H4 (cell line): ENCODE results near the gene TTLL11. TPM values are rescaled to one million over a fixed set of nuclear protein-coding genes. Genes with fewer than 3 reads are reported as not detected.

Experiments
- DNase-seq: peaks from one replicate; pipeline ENCODE4 v3.0.0-alpha.2; 2015; ENCODE audit warnings: low spot score
- total RNA-seq: library from RNA; depleted of rRNA; stranded (reverse); fragments of >200 nt; shearing (Covaris generic); gene quantifications from 2 replicates; pipeline ENCODE4 v1.2.3, GENCODE V29; 2014

The TTLL11 gene
- total RNA-seq, 1 experiment from 2014 or later = 2.0 TPM

DNA sequence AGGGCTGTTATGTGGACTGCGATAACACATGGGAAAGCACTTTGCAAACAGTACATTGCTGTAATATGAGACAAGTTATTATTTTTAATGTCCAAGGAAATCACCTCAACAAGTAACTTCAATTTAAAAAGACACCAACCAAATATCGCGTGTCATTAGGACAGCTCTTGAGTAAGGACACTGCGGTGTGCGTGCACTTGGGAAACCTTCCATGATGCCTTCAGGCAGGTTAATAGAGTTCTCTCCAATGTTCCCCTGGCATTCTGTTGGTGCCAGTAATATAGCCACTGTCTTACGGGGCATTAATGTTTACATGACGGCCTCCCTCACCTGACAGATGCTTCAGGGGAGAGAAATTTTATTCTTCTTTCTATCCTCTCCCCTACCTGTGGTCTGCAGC lies 42.9 kb downstream of the TTLL11 start:
- no peak for DNase-seq

DNA sequence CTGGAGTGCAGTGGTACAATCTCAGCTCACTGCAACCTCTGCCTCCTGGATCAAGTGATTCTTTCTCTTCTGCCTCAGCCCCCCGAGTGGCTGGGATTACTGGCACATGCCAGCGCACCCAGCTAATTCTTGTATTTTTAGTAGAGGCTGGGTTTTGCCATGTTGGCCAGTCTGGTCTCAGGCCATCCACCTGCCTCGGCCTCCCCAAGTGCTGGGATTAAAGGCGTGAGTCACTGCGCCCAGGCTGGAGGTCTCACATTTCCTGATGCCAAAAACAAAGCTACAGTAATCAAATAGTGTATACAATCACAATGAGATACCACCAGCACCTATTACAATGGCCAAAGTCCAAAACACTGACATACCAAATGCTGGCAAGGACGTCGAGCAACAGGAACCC lies 51.1 kb downstream of the TTLL11 start:
- no peak for DNase-seq

DNA sequence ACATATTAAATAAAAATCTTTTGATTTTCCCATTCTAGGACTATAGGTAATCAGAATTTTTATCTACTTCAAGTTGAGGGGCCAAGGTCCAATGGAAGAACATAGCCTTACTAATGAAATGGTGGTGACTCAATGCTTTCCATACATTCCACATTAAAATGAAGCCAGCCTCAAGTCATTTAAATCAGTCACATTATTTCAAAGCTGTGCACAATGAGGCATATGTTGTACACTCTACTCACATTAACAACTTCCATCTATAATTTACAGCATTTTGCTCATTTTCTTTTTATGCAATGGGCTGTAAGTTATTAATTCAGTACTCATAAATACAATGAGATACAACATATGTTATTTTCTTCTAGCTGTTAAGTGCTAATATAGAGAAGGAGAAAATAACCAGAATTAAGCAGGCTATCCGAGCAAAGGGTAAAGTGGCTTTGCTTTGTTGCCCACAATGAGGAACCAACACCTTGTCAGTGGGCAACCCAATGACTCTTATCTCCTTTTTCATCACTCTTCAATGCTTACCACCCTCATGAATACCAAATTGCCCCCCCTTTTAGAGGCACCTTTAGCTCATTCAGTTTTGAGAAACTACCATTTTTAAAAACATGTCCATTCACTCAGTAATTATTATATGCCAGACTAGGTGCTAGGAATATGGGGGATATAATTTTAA lies 52.4 kb downstream of the TTLL11 start:
- no peak for DNase-seq

DNA sequence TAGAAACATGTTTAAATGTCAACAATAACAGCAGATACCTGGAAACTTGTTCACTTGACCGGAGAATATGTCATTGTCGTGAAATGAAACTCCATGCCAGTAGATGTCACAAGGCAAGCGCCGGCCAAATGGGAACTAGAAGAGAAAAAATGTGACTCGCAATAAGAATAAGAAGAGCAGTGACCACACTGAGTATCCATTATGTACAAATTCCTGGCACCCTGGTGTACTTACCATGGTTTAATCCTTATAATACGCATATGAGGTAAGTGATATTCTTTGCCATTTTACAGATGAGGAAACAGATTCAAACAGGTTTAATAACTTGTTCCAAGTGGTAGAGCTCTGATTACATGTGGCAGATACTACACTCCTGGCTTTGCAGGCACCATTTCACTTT lies 53.9 kb downstream of the TTLL11 start:
- DNase-seq = no peak

DNA sequence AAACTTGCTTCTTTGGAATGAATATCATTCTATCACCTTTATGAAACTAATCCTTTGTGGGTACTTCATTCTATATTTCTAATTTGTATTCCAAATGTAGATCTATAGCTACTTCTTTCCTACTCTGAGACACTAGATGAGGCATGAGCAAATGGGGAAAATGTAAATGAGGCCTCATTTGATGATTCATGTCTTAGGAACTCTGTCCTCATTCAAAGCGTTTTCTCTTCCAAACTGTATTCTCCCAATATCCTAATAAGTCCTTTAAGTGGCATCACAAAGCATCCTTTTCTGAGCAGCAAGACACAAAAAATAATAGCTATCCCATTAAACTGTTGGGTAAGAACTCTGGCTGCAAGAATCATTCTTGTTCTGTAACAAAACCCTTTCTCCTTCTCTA lies 56.1 kb downstream of the TTLL11 start:
- DNase-seq = no peak

DNA sequence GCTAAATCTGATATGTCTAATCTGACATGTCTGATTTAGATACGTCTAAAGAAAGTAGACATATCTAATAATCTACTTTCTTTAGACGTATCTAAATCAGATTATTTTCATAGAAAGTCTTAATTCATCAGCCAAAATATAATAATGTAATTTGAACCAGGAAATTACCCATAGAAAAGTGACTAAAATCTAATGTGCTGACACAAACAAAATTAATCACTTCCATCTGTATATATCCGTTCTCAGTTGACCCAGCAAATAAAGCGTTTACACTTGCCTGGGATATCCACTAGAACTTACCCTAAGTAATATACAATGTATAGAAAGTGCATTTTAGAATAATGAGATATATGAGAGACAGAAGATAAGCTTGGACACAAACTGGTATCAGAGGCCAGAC lies 56.7 kb downstream of the TTLL11 start:
- no peak for DNase-seq

DNA sequence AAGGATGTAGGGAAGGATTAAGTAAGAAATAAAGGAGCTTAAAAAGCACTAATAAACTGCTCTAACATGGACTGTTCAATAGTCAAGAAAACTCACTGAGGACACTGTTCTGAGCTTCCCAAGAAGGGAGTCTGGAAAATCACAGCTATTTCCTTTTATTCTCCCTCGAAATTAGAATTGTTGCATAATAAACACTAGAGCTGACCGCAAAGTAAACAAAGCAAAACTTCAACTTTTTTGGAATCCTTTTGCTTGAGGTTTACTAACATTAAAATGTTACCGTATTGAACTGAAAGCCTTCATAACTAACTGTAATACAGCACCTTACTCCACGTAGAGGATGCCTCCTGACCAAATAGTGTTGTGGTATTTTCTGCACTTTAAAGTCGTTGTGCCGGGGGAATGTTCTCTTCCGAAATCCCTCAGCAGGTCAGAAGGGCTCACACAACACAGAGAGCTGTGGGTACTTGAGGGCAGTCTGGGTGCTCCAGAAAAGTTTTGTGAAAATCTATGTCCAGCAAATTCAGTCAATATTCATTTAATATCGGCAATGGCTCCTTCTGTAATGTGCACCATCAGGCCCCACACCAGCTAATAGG lies 59.2 kb downstream of the TTLL11 start:
- DNase-seq = no peak

DNA sequence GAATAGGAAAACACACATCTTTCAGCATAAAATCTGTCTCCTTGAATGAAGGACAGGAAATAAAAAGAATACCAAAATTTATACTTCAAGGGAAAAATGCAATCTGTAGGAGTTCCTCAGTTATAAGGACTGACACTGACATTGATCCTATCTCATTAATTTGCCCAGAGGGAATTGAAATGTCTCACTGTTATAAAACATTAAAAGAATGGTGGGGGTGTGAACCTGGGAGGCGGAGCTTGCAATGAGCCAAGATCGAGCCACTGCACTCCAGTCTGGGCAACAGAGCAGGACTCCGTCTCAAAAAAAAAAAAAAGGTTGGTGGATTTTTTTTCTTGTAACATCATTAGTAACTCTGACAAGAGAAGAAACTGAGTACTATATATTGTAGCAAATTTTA lies 60.8 kb downstream of the TTLL11 start:
- DNase-seq = no peak

DNA sequence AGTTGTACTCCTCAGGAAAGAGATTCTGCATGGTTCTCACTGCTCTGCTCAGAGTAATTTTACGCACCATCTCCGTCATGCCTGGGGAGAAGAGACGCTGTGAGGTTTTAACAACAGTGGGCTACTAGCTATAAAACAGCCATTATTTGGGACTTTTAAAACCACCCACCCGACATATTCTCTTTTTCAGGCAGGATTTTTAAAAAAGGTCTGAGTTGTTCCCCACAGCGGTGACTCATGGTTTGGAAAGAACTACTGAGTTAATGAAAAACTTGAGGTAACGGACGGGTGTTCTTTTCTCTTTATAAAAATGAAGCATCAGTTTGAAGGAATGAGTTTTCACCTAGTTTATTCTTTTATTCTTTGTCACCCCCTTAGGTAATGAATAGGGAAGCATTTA lies 61.3 kb downstream of the TTLL11 start:
- no peak for DNase-seq

DNA sequence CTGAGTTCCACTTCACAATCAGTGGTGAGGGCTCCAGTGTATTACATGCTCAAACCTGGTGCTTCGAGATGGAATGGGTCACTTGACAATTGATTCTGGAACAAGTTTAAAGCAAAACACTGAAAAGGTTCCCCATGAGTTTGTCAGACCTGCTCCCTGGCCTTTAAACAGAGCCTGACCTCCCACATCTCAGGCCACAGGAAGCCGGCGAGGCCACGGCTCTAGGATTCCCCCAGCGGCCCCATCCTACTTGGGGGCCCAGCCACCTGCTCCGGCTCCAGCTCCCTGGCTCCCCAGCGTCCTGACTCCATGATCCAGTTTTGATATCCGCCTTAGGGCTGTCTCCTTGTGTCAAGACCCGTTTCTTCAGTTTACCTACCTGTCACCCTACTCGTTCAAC lies 62.0 kb downstream of the TTLL11 start:
- no peak for DNase-seq

DNA sequence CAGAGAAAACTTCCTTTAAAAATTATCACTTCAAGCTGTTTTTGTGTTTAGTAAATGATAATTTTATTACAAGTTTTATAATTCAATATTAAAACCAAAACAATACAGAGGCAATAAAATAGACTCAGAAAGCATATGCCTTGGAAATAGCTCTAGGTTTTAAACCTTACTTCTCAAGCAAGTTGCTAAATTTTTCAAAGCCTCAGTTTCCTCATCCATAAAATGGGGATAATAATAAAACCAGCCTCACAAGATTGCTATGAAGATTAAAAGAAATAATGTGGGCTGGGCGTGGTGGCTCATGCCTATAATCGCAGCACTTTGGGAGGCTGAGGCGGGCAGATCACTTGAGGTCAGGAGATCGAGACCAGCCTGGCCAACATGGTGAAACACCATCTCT lies 62.8 kb downstream of the TTLL11 start:
- DNase-seq = no peak

DNA sequence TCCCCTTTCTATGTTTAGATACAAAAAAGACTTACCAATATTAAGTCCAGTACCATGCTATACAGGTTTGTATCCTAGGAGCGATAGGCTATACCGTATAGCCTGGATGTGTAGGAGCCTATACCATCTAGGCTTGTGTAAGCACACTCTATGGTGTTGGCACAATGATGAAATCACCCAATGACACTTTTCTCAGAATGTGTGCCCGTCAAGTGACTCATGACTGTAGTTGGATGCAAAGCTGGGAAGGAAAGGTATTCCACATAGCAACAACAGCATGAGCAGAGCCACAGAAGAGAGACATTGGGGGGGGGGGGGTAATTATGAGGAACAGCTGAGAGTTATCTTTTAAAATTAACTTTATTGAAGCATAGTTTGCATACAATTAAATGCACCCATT lies 63.2 kb downstream of the TTLL11 start:
- no peak for DNase-seq

DNA sequence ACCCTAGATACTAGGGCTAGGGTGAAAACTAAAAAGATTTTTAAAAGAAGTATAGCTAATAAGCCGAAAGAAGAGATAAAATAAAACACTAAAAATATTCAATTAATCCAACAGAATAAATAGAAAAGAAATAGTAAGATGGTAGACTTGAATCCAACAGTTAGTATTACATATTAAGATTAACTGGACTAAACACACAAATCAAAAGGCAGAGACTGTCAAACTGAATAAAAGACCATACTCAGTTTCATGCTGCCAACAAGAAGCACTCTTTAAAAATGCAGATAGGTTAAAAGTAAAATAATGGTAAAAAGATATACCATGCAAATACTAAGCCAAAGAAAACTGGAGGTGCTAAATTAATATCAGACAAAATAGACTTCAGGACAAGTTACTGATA lies 65.0 kb downstream of the TTLL11 start:
- DNase-seq = no peak

DNA sequence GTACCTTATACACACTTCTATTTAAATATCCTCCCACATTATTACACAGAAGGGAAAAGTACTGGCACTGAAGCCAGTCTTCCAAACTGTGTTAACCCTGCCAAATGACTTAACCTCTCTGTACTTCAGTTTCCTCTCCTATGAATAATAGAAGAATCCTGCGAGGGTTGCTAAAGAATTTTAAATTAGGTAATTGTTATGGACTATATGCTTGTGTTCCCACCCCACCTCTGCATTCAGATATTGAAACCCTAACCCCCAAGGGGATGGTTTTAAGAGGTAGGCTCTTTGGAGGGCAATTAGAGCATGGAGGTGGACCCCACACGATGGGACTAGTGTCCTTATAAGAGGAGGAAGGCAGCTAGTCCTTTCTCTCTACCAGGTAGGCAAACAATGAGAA lies 72.7 kb downstream of the TTLL11 start:
- DNase-seq = no peak

DNA sequence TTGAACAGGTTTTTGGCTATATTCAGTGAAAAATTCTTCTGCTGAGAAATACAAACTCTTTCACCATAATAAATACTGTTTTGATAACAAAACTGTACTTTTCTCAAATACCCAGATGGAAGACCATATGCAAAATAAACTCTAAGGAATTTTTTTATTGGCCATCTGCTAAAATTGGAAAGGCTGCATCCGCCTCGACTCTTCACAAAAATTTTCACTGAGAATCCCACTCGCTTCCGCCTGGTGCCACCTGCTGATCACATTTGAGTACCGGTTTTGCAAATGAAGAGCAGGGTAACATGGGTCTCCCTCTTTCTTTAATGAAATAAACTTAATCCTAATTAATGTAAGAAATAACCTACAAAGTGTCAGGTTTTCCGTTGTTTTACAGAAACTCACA lies 76.4 kb downstream of the TTLL11 start:
- DNase-seq = no peak

DNA sequence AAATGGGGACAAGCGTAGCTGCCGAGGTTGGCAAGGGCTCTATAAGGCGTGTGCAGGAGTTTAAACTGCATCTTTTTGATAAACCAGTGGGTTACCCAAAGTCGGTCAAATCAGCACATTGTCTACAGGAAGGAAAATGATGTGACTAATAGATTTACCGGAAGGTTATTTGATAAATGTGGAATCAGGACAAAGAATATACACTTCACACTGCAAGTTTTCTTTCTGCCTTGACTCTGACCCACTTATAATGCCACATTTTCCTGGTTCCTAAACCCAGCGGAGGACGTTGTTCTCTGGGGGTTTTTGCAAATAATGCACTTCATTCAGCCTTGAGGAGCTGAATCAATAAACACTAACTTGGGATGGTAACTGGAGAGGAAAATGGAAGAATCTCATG lies 76.8 kb downstream of the TTLL11 start:
- no peak for DNase-seq

DNA sequence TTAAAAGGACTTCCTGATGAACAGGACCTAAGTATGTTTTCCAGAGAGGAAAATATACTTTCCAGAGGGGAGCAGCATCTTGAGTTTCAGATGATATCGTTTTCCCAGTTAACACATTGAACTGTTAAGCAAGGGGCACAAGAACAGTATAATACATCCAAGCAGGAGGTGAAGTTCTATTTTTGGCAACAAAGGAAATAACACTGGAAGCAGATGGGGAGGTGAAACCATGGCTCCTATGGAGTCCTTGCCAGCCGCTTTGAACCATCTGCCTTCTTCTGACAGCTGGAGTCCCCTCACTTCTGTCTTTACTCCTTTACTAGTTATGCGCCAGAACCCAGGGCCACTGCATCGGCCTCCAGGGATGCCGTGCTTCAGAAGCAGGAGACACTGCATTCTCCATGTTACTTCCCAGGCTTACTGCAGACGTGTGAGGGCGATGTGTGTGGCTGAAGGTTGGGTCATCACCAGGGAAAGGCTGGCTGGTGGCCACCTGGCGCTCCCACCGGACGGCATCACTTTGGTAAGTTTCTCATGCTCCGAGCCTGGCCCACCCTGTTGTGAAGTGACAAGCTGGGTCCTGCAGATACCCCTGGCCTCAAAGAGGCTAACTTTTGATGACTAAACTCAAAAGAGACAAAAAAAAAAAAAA lies 77.8 kb downstream of the TTLL11 start:
- no peak for DNase-seq

DNA sequence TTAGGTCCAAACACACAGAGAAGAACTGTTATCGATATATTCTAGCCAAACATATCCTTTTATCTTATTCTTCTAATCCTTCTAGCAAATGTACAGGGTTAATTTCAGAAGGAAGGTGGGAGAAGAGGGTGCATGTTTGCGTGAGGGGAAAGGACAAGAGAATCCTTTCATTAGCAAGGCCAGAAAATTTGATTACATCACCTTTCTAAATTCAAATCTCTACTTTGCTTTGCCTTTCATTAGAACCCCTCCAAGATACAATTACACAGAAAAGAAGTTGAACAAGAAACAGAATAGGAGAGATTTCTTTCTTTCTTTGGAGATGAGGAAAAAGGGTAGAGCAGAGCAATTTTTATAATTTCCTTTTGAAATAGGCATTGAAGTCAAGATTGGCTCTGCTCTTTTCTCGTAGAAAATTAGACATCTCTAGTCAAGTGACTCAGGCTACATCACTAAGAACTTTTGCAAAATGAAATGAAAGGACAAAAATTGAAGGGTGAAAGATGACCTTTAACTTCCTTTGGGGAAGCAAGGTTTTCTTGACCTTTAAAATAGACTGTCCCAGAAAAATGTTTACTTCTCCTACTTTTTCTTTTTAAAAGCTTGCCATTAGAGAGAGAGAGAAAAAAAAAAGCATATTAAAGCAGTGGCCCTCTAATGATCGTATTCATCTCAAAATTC lies 81.2 kb downstream of the TTLL11 start:
- DNase-seq = no peak

DNA sequence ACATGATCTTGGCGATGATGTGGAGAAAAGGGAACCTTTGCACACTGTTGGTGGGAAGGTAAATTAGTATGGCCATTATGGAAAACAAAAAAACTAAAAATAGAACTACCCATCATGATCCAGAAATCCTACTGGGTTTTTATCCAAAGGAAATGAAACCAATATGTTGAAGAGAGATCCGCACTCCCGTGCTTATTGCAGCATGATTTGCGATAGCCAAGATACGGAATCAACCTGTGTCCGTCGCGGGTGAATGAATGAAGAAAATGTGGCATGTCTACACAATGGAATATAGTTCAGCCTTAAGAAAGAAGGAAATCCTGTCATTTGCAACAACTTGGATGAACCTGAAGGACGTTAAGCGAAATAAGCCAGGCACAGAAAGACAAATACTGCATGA lies 84.5 kb downstream of the TTLL11 start:
- DNase-seq = no peak

DNA sequence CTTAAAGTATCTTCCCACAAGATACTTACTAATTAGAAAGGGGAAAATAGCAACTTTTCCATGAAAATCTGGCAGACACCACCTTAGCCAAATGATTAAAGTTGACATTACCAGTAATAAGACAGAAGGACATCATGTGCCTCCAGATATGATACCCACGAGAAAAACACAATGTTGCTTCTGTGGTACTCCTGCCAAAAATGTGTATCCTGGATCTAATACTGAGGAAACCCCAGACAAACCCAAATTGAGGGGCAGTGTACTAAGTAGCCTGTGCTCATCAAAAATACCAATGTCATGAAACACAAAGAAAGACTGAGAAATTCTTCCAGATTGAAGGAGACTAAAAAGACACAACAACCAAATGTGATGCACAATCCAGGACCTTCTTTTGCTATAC lies 85.3 kb downstream of the TTLL11 start:
- no peak for DNase-seq

DNA sequence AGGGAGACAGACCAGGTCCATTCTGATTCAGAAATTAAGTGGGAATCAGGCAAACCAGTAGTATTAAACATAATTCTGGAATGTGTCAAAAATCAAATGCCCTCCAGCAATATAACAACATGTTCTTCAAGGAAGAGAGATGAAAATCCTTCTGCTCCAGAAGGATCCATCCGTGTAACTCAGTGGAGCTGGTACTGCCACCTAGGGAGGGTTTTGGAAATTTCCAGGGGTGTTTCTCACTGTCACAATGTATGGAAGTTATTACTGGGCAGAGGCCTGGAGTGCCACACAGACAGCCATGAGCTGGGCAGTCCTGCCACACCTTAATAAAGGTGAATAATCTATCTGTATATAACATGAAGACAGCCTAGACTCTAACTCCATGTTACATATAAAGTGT lies 87.5 kb downstream of the TTLL11 start:
- no peak for DNase-seq

DNA sequence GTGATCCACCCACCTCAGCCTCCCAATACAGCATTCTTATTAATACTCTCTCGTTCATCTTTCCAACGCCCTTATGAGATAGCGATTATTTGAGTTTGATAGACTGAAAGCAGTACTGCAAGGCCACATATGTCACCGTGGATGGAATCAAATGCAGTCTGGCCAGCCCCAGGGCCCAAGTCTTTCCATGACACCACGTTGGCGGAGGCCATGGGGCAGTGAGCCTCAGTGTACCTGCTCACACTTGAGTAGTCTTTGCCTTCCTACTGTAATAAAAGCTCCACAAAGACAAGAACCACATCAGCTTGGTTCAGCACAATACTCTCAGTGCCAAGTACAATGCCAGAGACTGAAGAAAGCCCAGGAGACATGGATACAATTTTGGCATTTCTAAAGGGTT lies 88.5 kb downstream of the TTLL11 start:
- DNase-seq = no peak
